Hematopoietic multipotent progenitor cell treated with erythropoietin and hydrocortisone succinate and interleukin-3 and kit ligand, for 15 days (in vitro differentiated cells): ENCODE data around the gene PRPF19.

Source experiments
- DNase-seq: peaks from one replicate; pipeline ENCODE4 v3.0.0-alpha.2; 2015; ENCODE audit warnings: low spot score

PRPF19 gene

GRCh38 chr11:60937811-60938210 is 31.4 kb upstream of the PRPF19 start:
- DNase-seq = no peak

GRCh38 chr11:60937144-60937527 is 30.8 kb upstream of the PRPF19 start:
- no peak for DNase-seq

GRCh38 chr11:60936467-60937143 is 30.2 kb upstream of the PRPF19 start:
- no peak for DNase-seq

GRCh38 chr11:60935676-60936442 is 29.5 kb upstream of the PRPF19 start:
- no peak for DNase-seq

- DNase-seq = no peak
Measured at GRCh38 chr11:60934790-60935605, 28.6 kb upstream of the PRPF19 start.

GRCh38 chr11:60934124-60934789 is 27.9 kb upstream of the PRPF19 start:
- no peak for DNase-seq

- no peak for DNase-seq
Measured at GRCh38 chr11:60933416-60934123, 27.2 kb upstream of the PRPF19 start.

GRCh38 chr11:60932605-60933356 is 26.4 kb upstream of the PRPF19 start:
- DNase-seq = no peak

GRCh38 chr11:60931917-60932316 is 25.5 kb upstream of the PRPF19 start:
- DNase-seq = no peak

GRCh38 chr11:60930394-60930793 is 24.0 kb upstream of the PRPF19 start:
- no peak for DNase-seq

- no peak for DNase-seq
Measured at GRCh38 chr11:60929764-60930163, 23.4 kb upstream of the PRPF19 start.

- no peak for DNase-seq
Measured at GRCh38 chr11:60928563-60929001, 22.2 kb upstream of the PRPF19 start.

GRCh38 chr11:60927600-60927999 is 21.2 kb upstream of the PRPF19 start:
- DNase-seq = no peak

- no peak for DNase-seq
Measured at GRCh38 chr11:60927061-60927592, 20.7 kb upstream of the PRPF19 start.

- no peak for DNase-seq
Measured at GRCh38 chr11:60926500-60926899, 20.1 kb upstream of the PRPF19 start.

GRCh38 chr11:60925868-60926267 is 19.5 kb upstream of the PRPF19 start:
- no peak for DNase-seq

GRCh38 chr11:60924906-60925853 is 18.8 kb upstream of the PRPF19 start:
- no peak for DNase-seq

GRCh38 chr11:60924110-60924905 is 17.9 kb upstream of the PRPF19 start, which contains the start of gene TMEM132A:
Gene TMEM132A, plus strand, starts transcription at chr11:60924460. Its CDS starts 174 bp downstream, at chr11:60924634.
- DNase-seq = no peak

GRCh38 chr11:60923800-60924109 is 17.4 kb upstream of the PRPF19 start:
- DNase-seq = no peak
